GM18517 (cell line): ENCODE measurements around the gene RNF40.

ENCODE experiments used
- ATAC-seq: cut with Tn5 transposase; IDR thresholded peaks from one replicate; pipeline ENCODE4 v1.9.1; 2021; ENCODE audit warnings: mild to moderate bottlenecking, moderate library complexity; ENCODE audit not compliant: unreplicated experiment

RNF40 gene

GRCh38 chr16:30740364-30741251 lies 21.5 kb upstream of the RNF40 start:
- ATAC-seq = no peak

GRCh38 chr16:30741461-30741914 lies 20.6 kb upstream of the RNF40 start:
- ATAC-seq = no peak

- no peak for ATAC-seq
Observed at GRCh38 chr16:30743716-30744115, 18.4 kb upstream of the RNF40 start.

GRCh38 chr16:30744183-30744582 lies 17.9 kb upstream of the RNF40 start:
- no peak for ATAC-seq

- no peak for ATAC-seq
Observed at GRCh38 chr16:30745082-30745481, 17.0 kb upstream of the RNF40 start.

- ATAC-seq = no peak
Observed at GRCh38 chr16:30746638-30747175, 15.4 kb upstream of the RNF40 start.

GRCh38 chr16:30747331-30747730 lies 14.8 kb upstream of the RNF40 start:
- ATAC-seq = no peak

- peak; percentile 94 for ATAC-seq
Observed at GRCh38 chr16:30747799-30748633, 14.1 kb upstream of the RNF40 start, which contains the start of gene PHKG2. TSS of gene PHKG2 (plus strand) at chr16:30748425. CDS start at chr16:30748821, 396 bp downstream.

GRCh38 chr16:30748634-30749445 lies 13.3 kb upstream of the RNF40 start:
- ATAC-seq = no peak

- no peak for ATAC-seq
Observed at GRCh38 chr16:30750201-30750600, 11.9 kb upstream of the RNF40 start.

- ATAC-seq = no peak
Observed at GRCh38 chr16:30750876-30751465, 11.2 kb upstream of the RNF40 start.

- ATAC-seq = no peak
Observed at GRCh38 chr16:30753596-30753995, 8.5 kb upstream of the RNF40 start.

- ATAC-seq = no peak
Observed at GRCh38 chr16:30755955-30756780, 6.0 kb upstream of the RNF40 start.

GRCh38 chr16:30756781-30757100 lies 5.4 kb upstream of the RNF40 start:
- no peak for ATAC-seq

- no peak for ATAC-seq
Observed at GRCh38 chr16:30757316-30757715, 4.8 kb upstream of the RNF40 start.

GRCh38 chr16:30758988-30759491 lies 3.1 kb upstream of the RNF40 start:
- no peak for ATAC-seq

GRCh38 chr16:30760001-30760559 lies 2.0 kb upstream of the RNF40 start:
- no peak for ATAC-seq

- no peak for ATAC-seq
Observed at GRCh38 chr16:30760577-30761426, 1.3 kb upstream of the RNF40 start.
